ENCODE results near the gene MORF4L1. TPM values are rescaled to one million over a fixed set of nuclear protein-coding genes. Genes with fewer than 3 reads are reported as not detected.

The MORF4L1 gene
- total RNA-seq, 4 donors from 2014 or later = 106 to 955 (median 278) TPM

DNA sequence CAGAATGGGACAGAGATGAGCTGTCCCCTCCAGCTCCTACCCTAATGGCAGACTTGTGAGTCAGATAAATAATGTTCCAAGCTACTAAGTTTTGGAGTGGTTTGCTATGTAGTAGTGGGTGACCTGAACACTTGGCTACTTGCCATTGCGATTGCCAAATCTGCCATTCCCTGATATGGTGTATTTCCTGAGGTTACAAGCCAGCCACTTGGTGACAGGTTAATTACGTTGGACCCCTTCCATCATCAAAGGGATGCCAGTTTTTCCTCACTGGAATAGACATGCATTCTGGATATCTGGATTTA, 33.6 kb downstream of the MORF4L1 start:
- intact Hi-C loops (cut with DNase I; ENCODE audit: low total_unique reads) = no loop called here
- DNase-seq = peak; percentile 55 to 67

DNA sequence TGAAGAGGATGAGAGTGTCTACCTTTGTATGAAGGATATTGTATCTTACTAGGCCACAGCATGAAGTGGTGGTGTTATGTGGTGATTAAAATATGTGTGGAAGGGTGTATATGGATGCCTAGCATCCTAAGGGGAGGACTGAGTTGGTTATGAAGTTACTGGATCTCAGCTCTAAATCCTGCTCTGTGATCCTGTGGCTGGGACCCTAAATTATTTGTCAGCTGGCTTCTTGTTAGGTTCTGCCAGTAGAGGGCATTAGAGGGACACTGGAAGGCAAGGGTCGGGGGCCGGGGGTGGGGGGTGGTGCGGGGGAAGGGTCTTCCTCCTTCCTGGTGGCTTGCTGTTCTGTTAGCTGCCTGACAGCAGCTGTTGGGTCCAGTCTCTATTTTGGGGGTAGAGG, 34.9 kb downstream of the MORF4L1 start:
- DNase-seq = no peak
- Histone ChIP-seq H3K4me1 (peaks cover 0 to 8% of the 10 kb centered on the region in 2 donors), H3K27me3 (no peaks in the 10 kb centered on the region), H3K4me3 (no peak overlapping the region), H3K36me3 (no peaks in the 10 kb centered on the region), H3K27ac (no peak overlapping the region), H3K9me3 (no peaks in the 10 kb centered on the region)
- TF ChIP-seq, protein P1, sequence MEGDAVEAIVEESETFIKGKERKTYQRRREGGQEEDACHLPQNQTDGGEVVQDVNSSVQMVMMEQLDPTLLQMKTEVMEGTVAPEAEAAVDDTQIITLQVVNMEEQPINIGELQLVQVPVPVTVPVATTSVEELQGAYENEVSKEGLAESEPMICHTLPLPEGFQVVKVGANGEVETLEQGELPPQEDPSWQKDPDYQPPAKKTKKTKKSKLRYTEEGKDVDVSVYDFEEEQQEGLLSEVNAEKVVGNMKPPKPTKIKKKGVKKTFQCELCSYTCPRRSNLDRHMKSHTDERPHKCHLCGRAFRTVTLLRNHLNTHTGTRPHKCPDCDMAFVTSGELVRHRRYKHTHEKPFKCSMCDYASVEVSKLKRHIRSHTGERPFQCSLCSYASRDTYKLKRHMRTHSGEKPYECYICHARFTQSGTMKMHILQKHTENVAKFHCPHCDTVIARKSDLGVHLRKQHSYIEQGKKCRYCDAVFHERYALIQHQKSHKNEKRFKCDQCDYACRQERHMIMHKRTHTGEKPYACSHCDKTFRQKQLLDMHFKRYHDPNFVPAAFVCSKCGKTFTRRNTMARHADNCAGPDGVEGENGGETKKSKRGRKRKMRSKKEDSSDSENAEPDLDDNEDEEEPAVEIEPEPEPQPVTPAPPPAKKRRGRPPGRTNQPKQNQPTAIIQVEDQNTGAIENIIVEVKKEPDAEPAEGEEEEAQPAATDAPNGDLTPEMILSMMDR (IDR thresholded peaks at IDR 0.05) = no peak
- TF ChIP-seq POLR2A (IDR thresholded peaks at IDR 0.05) = no peak
- intact Hi-C loops (cut with DNase I; ENCODE audit: low total_unique reads) = no loop called here

More for the DNA sequence above, 33.6 kb downstream of the MORF4L1 start:
- TF ChIP-seq, protein P1 (IDR thresholded peaks at IDR 0.05) = no peak
- no peak for TF ChIP-seq POLR2A (IDR thresholded peaks at IDR 0.05)
- Histone ChIP-seq H3K27ac (no peak overlapping the region), H3K36me3 (no peaks in the 10 kb centered on the region), H3K9me3 (no peaks in the 10 kb centered on the region), H3K4me3 (no peak overlapping the region), H3K27me3 (no peaks in the 10 kb centered on the region), H3K4me1 (peaks cover 0 to 8% of the 10 kb centered on the region in 2 donors)

DNA sequence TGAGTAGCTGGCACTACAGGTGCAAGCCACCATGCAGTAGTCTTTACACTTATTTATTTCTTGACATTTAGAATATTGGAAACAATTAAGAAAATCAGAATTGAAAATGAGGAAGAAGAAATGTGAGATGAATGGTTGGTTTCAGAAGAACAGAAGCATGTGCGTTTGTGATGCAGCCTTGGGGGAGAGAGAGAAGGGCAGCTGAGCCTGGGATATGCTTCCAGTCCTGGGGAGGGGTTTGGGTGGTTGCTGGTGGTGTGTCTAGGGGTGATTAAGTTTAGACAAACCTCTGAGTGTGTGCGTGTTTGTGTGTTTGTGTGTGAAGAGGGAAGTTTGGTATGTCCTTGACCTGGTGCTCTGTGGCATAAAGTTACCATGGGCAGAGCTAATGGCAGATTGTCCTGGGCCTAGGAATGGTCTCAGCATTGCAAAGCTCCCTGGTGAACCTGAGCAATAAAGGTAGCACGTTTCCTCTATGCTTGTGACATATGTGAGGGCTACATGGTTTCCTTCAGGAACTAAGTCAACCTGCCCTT, 36.5 kb downstream of the MORF4L1 start:
- intact Hi-C loops (cut with DNase I; ENCODE audit: low total_unique reads) = no loop called here
- Histone ChIP-seq H3K4me3 (no peak overlapping the region), H3K9me3 (no peaks in the 10 kb centered on the region), H3K4me1 (peaks cover 0 to 8% of the 10 kb centered on the region in 2 donors), H3K27ac (no peak overlapping the region), H3K36me3 (no peaks in the 10 kb centered on the region), H3K27me3 (no peaks in the 10 kb centered on the region)
- TF ChIP-seq POLR2A (IDR thresholded peaks at IDR 0.05) = no peak
- TF ChIP-seq, protein P1 (IDR thresholded peaks at IDR 0.05) = no peak
- no peak for DNase-seq

DNA sequence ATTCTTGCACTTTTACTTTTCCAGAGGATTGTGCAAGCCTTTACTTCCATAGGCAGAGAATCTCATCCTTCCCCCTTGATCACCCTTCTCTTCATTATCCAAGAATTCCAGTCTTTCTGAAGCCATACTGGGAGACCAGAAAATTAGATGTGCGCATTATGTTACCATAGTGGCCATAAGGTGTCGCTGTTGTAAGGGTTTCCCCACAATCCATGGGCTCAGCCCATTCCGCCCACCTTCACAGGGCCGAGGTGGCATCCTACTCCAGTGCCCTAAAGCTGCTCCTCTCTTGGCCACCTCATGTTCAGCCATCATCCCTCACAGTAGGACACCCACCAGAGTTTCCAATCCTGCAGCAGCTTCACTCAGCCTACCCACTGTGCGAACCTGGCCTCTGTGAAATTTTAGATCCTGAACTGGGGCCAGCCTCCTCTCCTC, 37.1 kb downstream of the MORF4L1 start:
- no peak for TF ChIP-seq POLR2A (IDR thresholded peaks at IDR 0.05)
- TF ChIP-seq, protein P1 (IDR thresholded peaks at IDR 0.05) = peak; percentile 52 to 62 (median 58)
- no peak for DNase-seq
- Histone ChIP-seq H3K4me1 (peaks cover 2 to 10% of the 10 kb centered on the region in 2 donors), H3K27me3 (no peaks in the 10 kb centered on the region), H3K36me3 (no peaks in the 10 kb centered on the region), H3K9me3 (no peaks in the 10 kb centered on the region), H3K4me3 (no peak overlapping the region), H3K27ac (no peak overlapping the region)
- intact Hi-C loops (cut with DNase I; ENCODE audit: low total_unique reads) = no loop called here

DNA sequence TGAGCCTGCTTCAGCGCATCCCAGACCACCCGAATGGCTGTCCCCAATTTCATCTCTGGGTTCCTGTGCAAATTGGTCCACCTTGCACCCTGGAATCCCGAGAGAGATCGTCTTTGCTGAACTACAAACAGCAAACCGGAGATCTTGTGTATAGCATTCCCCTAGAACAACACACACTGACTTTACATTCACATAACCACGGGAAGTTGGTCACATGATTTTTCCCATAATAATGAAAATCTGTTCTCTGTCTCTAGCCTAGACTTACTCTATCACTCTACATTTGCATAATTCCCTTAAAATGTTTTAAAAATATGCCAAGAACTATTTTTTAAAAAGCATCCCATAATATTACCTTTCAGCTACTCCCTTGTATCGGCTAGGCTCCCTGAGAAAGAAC, 37.6 kb downstream of the MORF4L1 start:
- no peak for TF ChIP-seq POLR2A (IDR thresholded peaks at IDR 0.05)
- TF ChIP-seq, protein P1 (IDR thresholded peaks at IDR 0.05) = no peak
- H3K36me3 ChIP-seq = no peaks in the 10 kb centered on the region
- intact Hi-C loops (cut with DNase I; ENCODE audit: low total_unique reads) = no loop called here
- no peak overlapping the region for H3K4me3 ChIP-seq
- no peak for DNase-seq
- H3K4me1 ChIP-seq = peaks cover 7 to 15% of the 10 kb centered on the region in 2 donors
- no peaks in the 10 kb centered on the region for H3K27me3 ChIP-seq
- no peak overlapping the region for H3K27ac ChIP-seq
- no peaks in the 10 kb centered on the region for H3K9me3 ChIP-seq

Measured in uterus (tissue), 4 donors.